ENCODE data around the gene ACIN1. TPM values are rescaled to one million over a fixed set of nuclear protein-coding genes. Genes with fewer than 3 reads are reported as not detected.

Gene ACIN1
- total and polyA plus RNA-seq, 2 of the 13 experiments (the other 11 are each of a cell fraction or from before 2014, with no cell fraction given) = 165 to 183 TPM

DNA sequence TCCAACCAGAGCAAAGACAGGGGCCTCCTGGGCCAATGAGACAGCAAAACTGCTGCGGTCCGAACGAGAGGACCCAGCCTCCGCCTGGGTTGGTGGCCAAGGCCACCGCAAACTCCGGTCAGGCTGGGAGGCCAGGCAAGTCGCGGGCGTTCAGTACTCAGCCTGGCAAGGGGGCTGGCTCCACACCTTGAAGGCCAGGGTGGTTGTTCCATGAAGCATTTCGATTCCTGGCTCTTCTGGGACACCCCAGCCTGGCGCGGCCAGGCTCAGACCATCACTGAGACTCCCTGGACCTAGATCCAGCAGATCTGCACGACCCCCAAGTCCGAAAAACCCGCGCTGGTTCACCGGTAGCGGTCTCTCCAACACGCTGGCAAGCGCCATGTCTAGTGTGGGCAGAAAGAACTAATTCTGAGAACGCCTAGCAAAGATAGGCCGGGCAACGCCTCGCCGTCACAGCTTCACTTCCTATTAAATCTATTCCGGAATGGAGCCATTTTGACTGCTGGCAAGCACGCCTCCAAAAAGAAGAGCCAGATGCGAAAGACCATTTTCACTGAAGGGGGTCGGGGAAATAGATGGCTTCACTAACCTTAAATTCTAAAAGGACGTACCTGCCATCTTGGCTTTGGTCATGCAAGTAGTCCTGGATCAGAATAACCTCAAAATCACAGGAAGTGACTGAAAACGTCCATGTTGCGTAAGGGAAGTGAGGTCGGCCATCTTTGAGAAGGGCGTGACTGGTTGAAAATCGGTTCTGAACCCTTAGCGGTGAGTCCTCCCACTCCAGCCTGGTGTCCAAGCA, 60.2 kb downstream of the ACIN1 start, which contains the start of gene PSMB5 (continued):
- TF ChIP-seq ZHX2 (IDR thresholded peaks at IDR 0.05; ENCODE audit: low read depth) (peak; percentile 100), ZHX2 (CRISPR knock-in tag; IDR thresholded peaks at IDR 0.05; ENCODE audit: borderline replicate concordance) (0 out of 2 replicates have a peak, but pooled peaks have one; percentile 55), ZBTB8A (CRISPR knock-in tag; IDR thresholded peaks at IDR 0.05; ENCODE audit: borderline replicate concordance, low read depth) (no peak; the same call in 1 of the 2 replicates), IRF9 (CRISPR knock-in tag; IDR thresholded peaks at IDR 0.05; ENCODE audit: borderline replicate concordance) (peak; percentile 97; the same call in 1 of the 2 replicates), ZNF577 (CRISPR knock-in tag; IDR thresholded peaks at IDR 0.05; ENCODE audit: borderline replicate concordance, low read depth) (no peak), ZNF44 (CRISPR knock-in tag; IDR thresholded peaks at IDR 0.05) (peak; percentile 14; the same call in 1 of the 2 replicates), NCOA2 (CRISPR knock-in tag; IDR thresholded peaks at IDR 0.05) (peak; percentile 77), PRDM15 (CRISPR knock-in tag; IDR thresholded peaks at IDR 0.05) (peak; percentile 56; the same call in 1 of the 2 replicates), RXRB (CRISPR knock-in tag; IDR thresholded peaks at IDR 0.05; ENCODE audit: borderline replicate concordance) (peak; percentile 69), PTBP1 (IDR thresholded peaks at IDR 0.05; ENCODE audit: low read depth, low read length, poor library complexity, severe bottlenecking) (peak; percentile 98), ZNF792 (CRISPR knock-in tag; IDR thresholded peaks at IDR 0.05) (peak; percentile 94), GATAD2A (CRISPR knock-in tag; IDR thresholded peaks at IDR 0.05) (peak; percentile 61; the same call in 1 of the 2 replicates), NRL (CRISPR knock-in tag; IDR thresholded peaks at IDR 0.05; ENCODE audit: borderline replicate concordance) (peak; percentile 99), GTF2F1 (IDR thresholded peaks at IDR 0.05; ENCODE audit: low read length) (peak; percentile 91), ZFP41 (CRISPR knock-in tag; IDR thresholded peaks at IDR 0.05; ENCODE audit: borderline replicate concordance) (peak; percentile 80; the same call in 1 of the 2 replicates), HNRNPK (IDR thresholded peaks at IDR 0.05; ENCODE audit: low read depth, low read length, poor library complexity, severe bottlenecking) (no peak)
- TF ChIP-seq, protein P1, sequence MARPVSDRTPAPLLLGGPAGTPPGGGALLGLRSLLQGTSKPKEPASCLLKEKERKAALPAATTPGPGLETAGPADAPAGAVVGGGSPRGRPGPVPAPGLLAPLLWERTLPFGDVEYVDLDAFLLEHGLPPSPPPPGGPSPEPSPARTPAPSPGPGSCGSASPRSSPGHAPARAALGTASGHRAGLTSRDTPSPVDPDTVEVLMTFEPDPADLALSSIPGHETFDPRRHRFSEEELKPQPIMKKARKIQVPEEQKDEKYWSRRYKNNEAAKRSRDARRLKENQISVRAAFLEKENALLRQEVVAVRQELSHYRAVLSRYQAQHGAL (CRISPR knock-in tag; IDR thresholded peaks at IDR 0.05; ENCODE audit: not compliant biosample characterization) = peak; percentile 89

Measured in HepG2 (cell line).